ENCODE measurements around the gene SLC30A4.
"Not testable (repeated sequence)": the region's sequence is repeated elsewhere in the genome, so short reads cannot be mapped to it uniquely, and the experiment has no call there.

Gene SLC30A4

GRCh38 chr15:45510758-45511280 is 11.7 kb downstream of the SLC30A4 start:
- DNase-seq (ENCODE audit: low read depth in 1 of 2, low spot score in 1 of 2): no peak

- not testable (repeated sequence) for DNase-seq (ENCODE audit: low read depth in 1 of 2, low spot score in 1 of 2)
Measured at GRCh38 chr15:45507143-45507542, 15.4 kb downstream of the SLC30A4 start.

GRCh38 chr15:45499426-45499825 is 23.1 kb downstream of the SLC30A4 start:
- no peak for DNase-seq (ENCODE audit: low read depth in 1 of 2, low spot score in 1 of 2)

GRCh38 chr15:45498701-45499100 is 23.9 kb downstream of the SLC30A4 start:
- no peak for DNase-seq (ENCODE audit: low read depth in 1 of 2, low spot score in 1 of 2)

- DNase-seq (ENCODE audit: low read depth in 1 of 2, low spot score in 1 of 2): no peak
Measured at GRCh38 chr15:45497261-45497660, 25.3 kb downstream of the SLC30A4 start.

- no peak for DNase-seq (ENCODE audit: low read depth in 1 of 2, low spot score in 1 of 2)
Measured at GRCh38 chr15:45496658-45497057, 25.9 kb downstream of the SLC30A4 start.

- no peak for DNase-seq (ENCODE audit: low read depth in 1 of 2, low spot score in 1 of 2)
Measured at GRCh38 chr15:45495588-45495987, 27.0 kb downstream of the SLC30A4 start.

GRCh38 chr15:45489690-45490238 is 32.8 kb downstream of the SLC30A4 start:
- DNase-seq (ENCODE audit: low read depth in 1 of 2, low spot score in 1 of 2): no peak

- DNase-seq (ENCODE audit: low read depth in 1 of 2, low spot score in 1 of 2): no peak
Measured at GRCh38 chr15:45486317-45486716, 36.2 kb downstream of the SLC30A4 start.

- no peak for DNase-seq (ENCODE audit: low read depth in 1 of 2, low spot score in 1 of 2)
Measured at GRCh38 chr15:45481135-45481534, 41.4 kb downstream of the SLC30A4 start.

- DNase-seq (ENCODE audit: low read depth in 1 of 2, low spot score in 1 of 2): no peak
Measured at GRCh38 chr15:45476410-45476809, 46.1 kb downstream of the SLC30A4 start.

- DNase-seq (ENCODE audit: low read depth in 1 of 2, low spot score in 1 of 2): no peak
Measured at GRCh38 chr15:45474799-45475198, 47.8 kb downstream of the SLC30A4 start.

GRCh38 chr15:45473068-45473467 is 49.5 kb downstream of the SLC30A4 start:
- no peak for DNase-seq (ENCODE audit: low read depth in 1 of 2, low spot score in 1 of 2)

- DNase-seq (ENCODE audit: low read depth in 1 of 2, low spot score in 1 of 2): no peak
Measured at GRCh38 chr15:45471151-45471550, 51.4 kb downstream of the SLC30A4 start.

GRCh38 chr15:45469441-45469840 is 53.1 kb downstream of the SLC30A4 start:
- DNase-seq (ENCODE audit: low read depth in 1 of 2, low spot score in 1 of 2): no peak

GRCh38 chr15:45469027-45469426 is 53.5 kb downstream of the SLC30A4 start:
- no peak for DNase-seq (ENCODE audit: low read depth in 1 of 2, low spot score in 1 of 2)

GRCh38 chr15:45468294-45468693 is 54.3 kb downstream of the SLC30A4 start:
- no peak for DNase-seq (ENCODE audit: low read depth in 1 of 2, low spot score in 1 of 2)

- peak; percentile 66 to 74 for DNase-seq (ENCODE audit: low read depth in 1 of 2, low spot score in 1 of 2)
Measured at GRCh38 chr15:45458746-45459403, 63.7 kb downstream of the SLC30A4 start.

- DNase-seq (ENCODE audit: low read depth in 1 of 2, low spot score in 1 of 2): peak; percentile 30 to 56
Measured at GRCh38 chr15:45457641-45458539, 64.7 kb downstream of the SLC30A4 start.

- no peak for DNase-seq (ENCODE audit: low read depth in 1 of 2, low spot score in 1 of 2)
Measured at GRCh38 chr15:45457220-45457619, 65.3 kb downstream of the SLC30A4 start.

- peak; percentile 40 to 44 for DNase-seq (ENCODE audit: low read depth in 1 of 2, low spot score in 1 of 2)
Measured at GRCh38 chr15:45456212-45457106, 66.1 kb downstream of the SLC30A4 start.

All from activated T-helper 1 cell treated with anti-CD3 and anti-CD28 coated beads, Interleukin-2, amount 50 U/mL, for 16 hours (primary cell).